Keratinocyte (primary cell): ENCODE measurements around the gene ALS2.

ENCODE experiments used
- EZH2 ChIP-seq: IDR thresholded peaks from one replicate; pipeline ENCODE4 v1.6.1; 2012; ENCODE audit warnings: inconsistent platforms, mild to moderate bottlenecking, low read length, moderate library complexity
- TF ChIP-seq, protein P1 (sequence below), 3 experiments: IDR thresholded peaks in 1 of 3; conservative IDR thresholded peaks in 1 of 3; optimal IDR thresholded peaks in 1 of 3; 2 replicates in 2 of 3; 3 replicates in 1 of 3; pipeline versions ENCODE3 to v1.5.1; 2011; ENCODE audit warnings: low read length in 3 of 3, mild to moderate bottlenecking in 3 of 3, moderate library complexity in 2 of 3, control low read depth in 1 of 3, inconsistent platforms in 1 of 3; ENCODE audit not compliant: insufficient read depth in 2 of 3; ENCODE audit errors: extremely low read depth in 1 of 3

DNA sequence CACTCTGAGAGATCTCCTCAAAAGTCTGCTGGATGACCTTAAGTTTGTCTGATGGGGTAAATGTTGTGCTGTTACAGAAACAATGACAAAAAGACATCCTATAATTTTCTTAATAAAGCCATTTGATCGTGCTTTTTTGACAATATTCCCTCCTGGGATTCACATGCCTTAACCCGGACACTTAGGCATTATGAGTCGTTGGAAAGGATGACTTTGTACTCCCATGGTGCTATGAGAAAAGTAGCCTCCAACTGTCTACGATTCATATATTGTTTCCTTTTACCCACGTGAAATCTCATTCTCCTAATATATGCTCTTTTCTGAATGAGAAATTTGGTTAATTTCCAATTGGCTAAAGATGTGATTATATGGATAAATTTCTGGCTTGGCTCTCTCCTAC lies 76.2 kb downstream of the ALS2 start:
- TF ChIP-seq, protein P1, sequence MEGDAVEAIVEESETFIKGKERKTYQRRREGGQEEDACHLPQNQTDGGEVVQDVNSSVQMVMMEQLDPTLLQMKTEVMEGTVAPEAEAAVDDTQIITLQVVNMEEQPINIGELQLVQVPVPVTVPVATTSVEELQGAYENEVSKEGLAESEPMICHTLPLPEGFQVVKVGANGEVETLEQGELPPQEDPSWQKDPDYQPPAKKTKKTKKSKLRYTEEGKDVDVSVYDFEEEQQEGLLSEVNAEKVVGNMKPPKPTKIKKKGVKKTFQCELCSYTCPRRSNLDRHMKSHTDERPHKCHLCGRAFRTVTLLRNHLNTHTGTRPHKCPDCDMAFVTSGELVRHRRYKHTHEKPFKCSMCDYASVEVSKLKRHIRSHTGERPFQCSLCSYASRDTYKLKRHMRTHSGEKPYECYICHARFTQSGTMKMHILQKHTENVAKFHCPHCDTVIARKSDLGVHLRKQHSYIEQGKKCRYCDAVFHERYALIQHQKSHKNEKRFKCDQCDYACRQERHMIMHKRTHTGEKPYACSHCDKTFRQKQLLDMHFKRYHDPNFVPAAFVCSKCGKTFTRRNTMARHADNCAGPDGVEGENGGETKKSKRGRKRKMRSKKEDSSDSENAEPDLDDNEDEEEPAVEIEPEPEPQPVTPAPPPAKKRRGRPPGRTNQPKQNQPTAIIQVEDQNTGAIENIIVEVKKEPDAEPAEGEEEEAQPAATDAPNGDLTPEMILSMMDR (optimal IDR thresholded peaks at IDR 0.05 in 1 of 3, IDR thresholded peaks at IDR 0.05 in 1 of 3, conservative IDR thresholded peaks at IDR 0.05 in 1 of 3; ENCODE audit: extremely low read depth in 1 of 3, insufficient read depth in 2 of 3, low read length in 3 of 3), result no peak
- no peak for TF ChIP-seq EZH2
